ENCODE measurements around the gene AHR. TPM values are rescaled to one million over a fixed set of nuclear protein-coding genes. Genes with fewer than 3 reads are reported as not detected.

The AHR gene
- polyA plus RNA-seq, 2 donors, result 4.7 to 7.8 TPM

- 8 to 9% methylated on average over 2 of the region's 2 CpGs for WGBS, 2 donors
- H3K4me3 ChIP-seq (ENCODE audit: low read depth in 1 of 2, low read length in 2 of 2), result peak overlapping the region in 1 of 2 donors; percentile 77
- no peak overlapping the region for H3K27ac ChIP-seq (ENCODE audit: low read depth in 2 of 2, low read length in 1 of 2)
- no peaks in the 10 kb centered on the region for H3K36me3 ChIP-seq (ENCODE audit: control insufficient read depth in 2 of 2, insufficient read depth in 2 of 2, low read length in 1 of 2)
- no peaks in the 10 kb centered on the region for H3K4me1 ChIP-seq (ENCODE audit: control insufficient read depth in 2 of 2, insufficient read depth in 2 of 2, low read length in 1 of 2)
- H3K27me3 ChIP-seq (ENCODE audit: control insufficient read depth in 1 of 2, insufficient read depth in 2 of 2, low read length in 2 of 2), result no peaks in the 10 kb centered on the region
- no peaks in the 10 kb centered on the region for H3K9me3 ChIP-seq (ENCODE audit: control insufficient read depth in 2 of 2, insufficient read depth in 1 of 2, low read depth in 1 of 2, low read length in 1 of 2)
These were observed 3.3 kb downstream of the AHR start for GRCh38 chr7:17301471-17302456.

- Histone ChIP-seq H3K4me3 (ENCODE audit: low read depth in 1 of 2, low read length in 2 of 2) (no peak overlapping the region), H3K36me3 (ENCODE audit: control insufficient read depth in 2 of 2, insufficient read depth in 2 of 2, low read length in 1 of 2) (no peaks in the 10 kb centered on the region), H3K9me3 (ENCODE audit: control insufficient read depth in 2 of 2, insufficient read depth in 1 of 2, low read depth in 1 of 2, low read length in 1 of 2) (no peaks in the 10 kb centered on the region), H3K27me3 (ENCODE audit: control insufficient read depth in 1 of 2, insufficient read depth in 2 of 2, low read length in 2 of 2) (no peaks in the 10 kb centered on the region), H3K27ac (ENCODE audit: low read depth in 2 of 2, low read length in 1 of 2) (no peak overlapping the region), H3K4me1 (ENCODE audit: control insufficient read depth in 2 of 2, insufficient read depth in 2 of 2, low read length in 1 of 2) (no peaks in the 10 kb centered on the region)
- 7 to 31% methylated on average over 8 of the region's 8 CpGs for WGBS, 2 donors
These were observed 4.2 kb downstream of the AHR start for GRCh38 chr7:17302575-17303142.

GRCh38 chr7:17304926-17305325 lies 6.5 kb downstream of the AHR start:
- Histone ChIP-seq H3K9me3 (ENCODE audit: control insufficient read depth in 2 of 2, insufficient read depth in 1 of 2, low read depth in 1 of 2, low read length in 1 of 2) (no peaks in the 10 kb centered on the region), H3K4me1 (ENCODE audit: control insufficient read depth in 2 of 2, insufficient read depth in 2 of 2, low read length in 1 of 2) (no peaks in the 10 kb centered on the region), H3K27me3 (ENCODE audit: control insufficient read depth in 1 of 2, insufficient read depth in 2 of 2, low read length in 2 of 2) (no peaks in the 10 kb centered on the region), H3K36me3 (ENCODE audit: control insufficient read depth in 2 of 2, insufficient read depth in 2 of 2, low read length in 1 of 2) (no peaks in the 10 kb centered on the region), H3K27ac (ENCODE audit: low read depth in 2 of 2, low read length in 1 of 2) (peak overlapping the region in 1 of 2 donors; percentile 59), H3K4me3 (ENCODE audit: low read depth in 1 of 2, low read length in 2 of 2) (peak overlapping the region in 1 of 2 donors; percentile 28)

- H3K27me3 ChIP-seq (ENCODE audit: control insufficient read depth in 1 of 2, insufficient read depth in 2 of 2, low read length in 2 of 2), result no peaks in the 10 kb centered on the region
- H3K4me1 ChIP-seq (ENCODE audit: control insufficient read depth in 2 of 2, insufficient read depth in 2 of 2, low read length in 1 of 2), result no peaks in the 10 kb centered on the region
- 34 to 50% methylated on average over 6 of the region's 6 CpGs for WGBS, 2 donors
- no peaks in the 10 kb centered on the region for H3K9me3 ChIP-seq (ENCODE audit: control insufficient read depth in 2 of 2, insufficient read depth in 1 of 2, low read depth in 1 of 2, low read length in 1 of 2)
- H3K4me3 ChIP-seq (ENCODE audit: low read depth in 1 of 2, low read length in 2 of 2), result no peak overlapping the region
- H3K27ac ChIP-seq (ENCODE audit: low read depth in 2 of 2, low read length in 1 of 2), result peak overlapping the region; percentile 27 to 59
- no peaks in the 10 kb centered on the region for H3K36me3 ChIP-seq (ENCODE audit: control insufficient read depth in 2 of 2, insufficient read depth in 2 of 2, low read length in 1 of 2)
These were observed 7.1 kb downstream of the AHR start for GRCh38 chr7:17305387-17306171.

- peak overlapping the region in 1 of 2 donors; percentile 58 for H3K27ac ChIP-seq (ENCODE audit: low read depth in 2 of 2, low read length in 1 of 2)
- peak overlapping the region in 1 of 2 donors; percentile 7 for H3K4me3 ChIP-seq (ENCODE audit: low read depth in 1 of 2, low read length in 2 of 2)
- H3K9me3 ChIP-seq (ENCODE audit: control insufficient read depth in 2 of 2, insufficient read depth in 1 of 2, low read depth in 1 of 2, low read length in 1 of 2), result no peaks in the 10 kb centered on the region
- 6 to 7% methylated on average over 1 of the region's 1 CpG for WGBS, 2 donors
- H3K27me3 ChIP-seq (ENCODE audit: control insufficient read depth in 1 of 2, insufficient read depth in 2 of 2, low read length in 2 of 2), result no peaks in the 10 kb centered on the region
- peaks cover 0 to 1% of the 10 kb centered on the region in 2 donors for H3K4me1 ChIP-seq (ENCODE audit: control insufficient read depth in 2 of 2, insufficient read depth in 2 of 2, low read length in 1 of 2)
- no peaks in the 10 kb centered on the region for H3K36me3 ChIP-seq (ENCODE audit: control insufficient read depth in 2 of 2, insufficient read depth in 2 of 2, low read length in 1 of 2)
These were observed 8.5 kb downstream of the AHR start for GRCh38 chr7:17307000-17307399.

GRCh38 chr7:17307558-17307957 lies 9.1 kb downstream of the AHR start:
- WGBS, 2 donors, result 34 to 36% methylated on average over 5 of the region's 5 CpGs
- no peaks in the 10 kb centered on the region for H3K9me3 ChIP-seq (ENCODE audit: control insufficient read depth in 2 of 2, insufficient read depth in 1 of 2, low read depth in 1 of 2, low read length in 1 of 2)
- H3K36me3 ChIP-seq (ENCODE audit: control insufficient read depth in 2 of 2, insufficient read depth in 2 of 2, low read length in 1 of 2), result no peaks in the 10 kb centered on the region
- H3K4me3 ChIP-seq (ENCODE audit: low read depth in 1 of 2, low read length in 2 of 2), result peak overlapping the region in 1 of 2 donors; percentile 1
- peak overlapping the region in 1 of 2 donors; percentile 58 for H3K27ac ChIP-seq (ENCODE audit: low read depth in 2 of 2, low read length in 1 of 2)
- H3K4me1 ChIP-seq (ENCODE audit: control insufficient read depth in 2 of 2, insufficient read depth in 2 of 2, low read length in 1 of 2), result peaks cover 0 to 2% of the 10 kb centered on the region in 2 donors
- H3K27me3 ChIP-seq (ENCODE audit: control insufficient read depth in 1 of 2, insufficient read depth in 2 of 2, low read length in 2 of 2), result no peaks in the 10 kb centered on the region

- Histone ChIP-seq H3K4me3 (ENCODE audit: low read depth in 1 of 2, low read length in 2 of 2) (peak overlapping the region in 1 of 2 donors; percentile 1), H3K27ac (ENCODE audit: low read depth in 2 of 2, low read length in 1 of 2) (peak overlapping the region in 1 of 2 donors; percentile 58), H3K36me3 (ENCODE audit: control insufficient read depth in 2 of 2, insufficient read depth in 2 of 2, low read length in 1 of 2) (no peaks in the 10 kb centered on the region), H3K9me3 (ENCODE audit: control insufficient read depth in 2 of 2, insufficient read depth in 1 of 2, low read depth in 1 of 2, low read length in 1 of 2) (no peaks in the 10 kb centered on the region), H3K4me1 (ENCODE audit: control insufficient read depth in 2 of 2, insufficient read depth in 2 of 2, low read length in 1 of 2) (peaks cover 0 to 2% of the 10 kb centered on the region in 2 donors), H3K27me3 (ENCODE audit: control insufficient read depth in 1 of 2, insufficient read depth in 2 of 2, low read length in 2 of 2) (no peaks in the 10 kb centered on the region)
- 48 to 64% methylated on average over 2 of the region's 2 CpGs for WGBS, 2 donors
These were observed 9.7 kb downstream of the AHR start for GRCh38 chr7:17307969-17308648.

- Histone ChIP-seq H3K4me3 (ENCODE audit: low read depth in 1 of 2, low read length in 2 of 2) (no peak overlapping the region), H3K36me3 (ENCODE audit: control insufficient read depth in 2 of 2, insufficient read depth in 2 of 2, low read length in 1 of 2) (no peaks in the 10 kb centered on the region), H3K9me3 (ENCODE audit: control insufficient read depth in 2 of 2, insufficient read depth in 1 of 2, low read depth in 1 of 2, low read length in 1 of 2) (no peaks in the 10 kb centered on the region), H3K27ac (ENCODE audit: low read depth in 2 of 2, low read length in 1 of 2) (no peak overlapping the region), H3K4me1 (ENCODE audit: control insufficient read depth in 2 of 2, insufficient read depth in 2 of 2, low read length in 1 of 2) (peaks cover 0 to 2% of the 10 kb centered on the region in 2 donors), H3K27me3 (ENCODE audit: control insufficient read depth in 1 of 2, insufficient read depth in 2 of 2, low read length in 2 of 2) (no peaks in the 10 kb centered on the region)
- WGBS, 2 donors, result 66 to 72% methylated on average over 4 of the region's 4 CpGs
These were observed 12.7 kb downstream of the AHR start for GRCh38 chr7:17311194-17311593.

- peaks cover 0 to 2% of the 10 kb centered on the region in 2 donors for H3K4me1 ChIP-seq (ENCODE audit: control insufficient read depth in 2 of 2, insufficient read depth in 2 of 2, low read length in 1 of 2)
- WGBS, 2 donors, result 63 to 66% methylated on average over 3 of the region's 3 CpGs
- no peaks in the 10 kb centered on the region for H3K27me3 ChIP-seq (ENCODE audit: control insufficient read depth in 1 of 2, insufficient read depth in 2 of 2, low read length in 2 of 2)
- H3K36me3 ChIP-seq (ENCODE audit: control insufficient read depth in 2 of 2, insufficient read depth in 2 of 2, low read length in 1 of 2), result no peaks in the 10 kb centered on the region
- no peaks in the 10 kb centered on the region for H3K9me3 ChIP-seq (ENCODE audit: control insufficient read depth in 2 of 2, insufficient read depth in 1 of 2, low read depth in 1 of 2, low read length in 1 of 2)
- H3K4me3 ChIP-seq (ENCODE audit: low read depth in 1 of 2, low read length in 2 of 2), result no peak overlapping the region
- H3K27ac ChIP-seq (ENCODE audit: low read depth in 2 of 2, low read length in 1 of 2), result peak overlapping the region in 1 of 2 donors; percentile 34
These were observed 13.5 kb downstream of the AHR start for GRCh38 chr7:17311952-17312351.

Measured in esophagus (tissue), 2 donors.